ENCODE results near the gene ZFYVE28. TPM values are rescaled to one million over a fixed set of nuclear protein-coding genes. Genes with fewer than 3 reads are reported as not detected.

Gene ZFYVE28
- total and polyA plus RNA-seq, 10 of the 15 experiments (the other 5 are each of a cell fraction or from before 2014, with no cell fraction given), result 0.06 to 1.9 (median 0.22) TPM; not detected in 1

- no peaks in the 10 kb centered on the region for H3K79me2 ChIP-seq (ENCODE audit: control insufficient read depth, insufficient read depth, low read length)
- H3K4me2 ChIP-seq (ENCODE audit: control insufficient read depth, insufficient read depth), result no peak overlapping the region
- ChIA-PET SMC1A (ENCODE audit: uncharacterized antibody, unreplicated experiment) (no interaction called here), CTCF (interaction anchor here (0.6 to 2.0 kb wide), 3 partner anchors 131 to 566 kb away, joined by 3 to 6 read pairs (median 3); no protein-coding TSS in a partner anchor), RAD21 (ENCODE audit: unreplicated experiment) (interaction anchor here (1.2 kb wide), 1 partner anchor 131 kb away, joined by 3 read pairs; no protein-coding TSS in a partner anchor), POLR2A (no interaction called here)
- H2AFZ ChIP-seq (ENCODE audit: control insufficient read depth, low read depth, low read length), result no peak overlapping the region
- in situ Hi-C loops (cut with MboI), result no loop called here
- H4K20me1 ChIP-seq (ENCODE audit: control insufficient read depth, insufficient read depth), result no peaks in the 10 kb centered on the region
- ATAC-seq (no peak), FAIRE-seq (no peak), DNase-seq (ENCODE audit: low read depth, low spot score) (no peak)
- H3K9ac ChIP-seq (ENCODE audit: control insufficient read depth, insufficient read depth, low read length), result no peak overlapping the region
- TF ChIP-seq DPF2 (IDR thresholded peaks at IDR 0.05), result no peak
- no peak for TF ChIP-seq SKIL (IDR thresholded peaks at IDR 0.05; ENCODE audit: low read depth, poor library complexity, severe bottlenecking)
- no peak for TF ChIP-seq MLLT1 (IDR thresholded peaks at IDR 0.05)
- no peaks in the 10 kb centered on the region for H3K4me1 ChIP-seq (ENCODE audit: control insufficient read depth, insufficient read depth, low read length)
- intact Hi-C loops (cut with micrococcal nuclease; ENCODE audit: unreplicated experiment), result no loop called here
- no peaks in the 10 kb centered on the region for H3K27me3 ChIP-seq (replicated peaks in 1 of 2; ENCODE audit: control insufficient read depth in 2 of 2, insufficient read depth in 2 of 2, low read length in 1 of 2)
- H3K9me3 ChIP-seq (replicated peaks; ENCODE audit: control insufficient read depth, insufficient read depth, low read length), result no peaks in the 10 kb centered on the region
- WGBS (ENCODE audit: insufficient coverage, insufficient replicate concordance, low lambda C conversion rate, missing lambda C conversion rate), result 12% methylated on average over 4 of the region's 4 CpGs
- H3K4me3 ChIP-seq, result no peak overlapping the region
- H3K36me3 ChIP-seq (ENCODE audit: control insufficient read depth in 2 of 2, insufficient read depth in 2 of 2, low read length in 1 of 2), result no peaks in the 10 kb centered on the region
- H3K27ac ChIP-seq (ENCODE audit: control insufficient read depth, insufficient read depth), result no peak overlapping the region
- no TSS peak for BruUV-seq (replicated peaks)
Observed at GRCh38 chr4:2350982-2351381, 67.5 kb downstream of the ZFYVE28 start.

Measured in GM12878 (cell line).